Lower lobe of right lung (tissue), 2 donors: Measurements from ENCODE around the gene LIN37. TPM values are rescaled to one million over a fixed set of nuclear protein-coding genes. Genes with fewer than 3 reads are reported as not detected.

ENCODE experiments used
- ATAC-seq, 2 donors: fragments of 200-7000 bp; cut with Tn5 transposase; one replicate each; pipeline ENCODE4 v1.9.1; 2020 to 2022; ENCODE audit warnings: mild to moderate bottlenecking in 2 of 2, moderate library complexity in 2 of 2
- DNase-seq: peaks from one replicate; pipeline ENCODE4 v3.0.0-alpha.2; 2020
- H3K27ac ChIP-seq: fragments of 200-600 bp; one replicate; pipeline ENCODE4 v1.8.0; 2022
- H3K27me3 ChIP-seq: fragments of 200-600 bp; one replicate; pipeline ENCODE4 v1.8.0; 2022; ENCODE audit warnings: low read depth
- H3K36me3 ChIP-seq: fragments of 200-600 bp; one replicate; pipeline ENCODE4 v1.8.0; 2022; ENCODE audit warnings: mild to moderate bottlenecking
- H3K4me1 ChIP-seq: fragments of 200-600 bp; one replicate; pipeline ENCODE4 v1.8.0; 2022
- H3K4me3 ChIP-seq: fragments of 200-600 bp; one replicate; pipeline ENCODE4 v1.8.0; 2022; ENCODE audit warnings: mild to moderate bottlenecking
- H3K9me3 ChIP-seq: fragments of 200-600 bp; one replicate; pipeline ENCODE4 v1.8.0; 2022
- CTCF ChIP-seq: fragments of 200-600 bp; IDR thresholded peaks from one replicate; pipeline ENCODE4 v1.8.0; 2022; ENCODE audit warnings: antibody characterized with exemption, mild to moderate bottlenecking
- intact Hi-C: fragments of 100-400 bp; cut with DNase I; formaldehyde crosslinking; loops from one replicate; pipeline ENCODE4 v1.11.0; 2022
- total RNA-seq: library from RNA; stranded (reverse); fragmentation: NEBNext Ultra II Directional; extraction: Animal tissue kit (Norgen Biotek cat#: 25700); gene quantifications from one replicate; pipeline ENCODE4 v1.2.1, GENCODE V29; 2021
- donor health status: DM: no; HTN: yes; CAD: no; lungs with severe emphysema.

Gene LIN37
- total RNA-seq, 1 donor from 2014 or later: 7.2 TPM

GRCh38 chr19:35727053-35727955 lies 21.1 kb upstream of the LIN37 start:
- ATAC-seq: no peak
- DNase-seq: no peak
- intact Hi-C loops: no loop called here
- Histone ChIP-seq H3K27me3 (no peaks in the 10 kb centered on the region), H3K36me3 (peaks cover 100% of the 10 kb centered on the region), H3K9me3 (no peaks in the 10 kb centered on the region), H3K4me3 (no peak overlapping the region), H3K27ac (no peak overlapping the region), H3K4me1 (no peaks in the 10 kb centered on the region)
- TF ChIP-seq CTCF: no peak

- H3K4me1 ChIP-seq: no peaks in the 10 kb centered on the region
- no peaks in the 10 kb centered on the region for H3K27me3 ChIP-seq
- intact Hi-C loops: no loop called here
- no peak overlapping the region for H3K27ac ChIP-seq
- DNase-seq (no peak), ATAC-seq (no peak)
- no peak for TF ChIP-seq CTCF
- H3K36me3 ChIP-seq: peaks cover 100% of the 10 kb centered on the region
- H3K9me3 ChIP-seq: no peaks in the 10 kb centered on the region
- H3K4me3 ChIP-seq: no peak overlapping the region
Measured at GRCh38 chr19:35727956-35728706, 20.2 kb upstream of the LIN37 start.

- no peak for TF ChIP-seq CTCF
- intact Hi-C loops: no loop called here
- no peak overlapping the region for H3K27ac ChIP-seq
- DNase-seq (no peak), ATAC-seq (no peak)
- peaks cover 100% of the 10 kb centered on the region for H3K36me3 ChIP-seq
- no peaks in the 10 kb centered on the region for H3K27me3 ChIP-seq
- H3K9me3 ChIP-seq: no peaks in the 10 kb centered on the region
- no peaks in the 10 kb centered on the region for H3K4me1 ChIP-seq
- no peak overlapping the region for H3K4me3 ChIP-seq
Measured at GRCh38 chr19:35729021-35729420, 19.4 kb upstream of the LIN37 start.

- Histone ChIP-seq H3K27me3 (no peaks in the 10 kb centered on the region), H3K4me1 (no peaks in the 10 kb centered on the region), H3K4me3 (no peak overlapping the region), H3K9me3 (no peaks in the 10 kb centered on the region), H3K27ac (no peak overlapping the region), H3K36me3 (peaks cover 100% of the 10 kb centered on the region)
- DNase-seq: no peak
- intact Hi-C loops: no loop called here
- ATAC-seq: no peak
- no peak for TF ChIP-seq CTCF
Measured at GRCh38 chr19:35729763-35730162, 18.6 kb upstream of the LIN37 start.

- H3K27ac ChIP-seq: no peak overlapping the region
- H3K4me3 ChIP-seq: no peak overlapping the region
- no peak for TF ChIP-seq CTCF
- H3K9me3 ChIP-seq: no peaks in the 10 kb centered on the region
- intact Hi-C loops: no loop called here
- H3K27me3 ChIP-seq: no peaks in the 10 kb centered on the region
- H3K4me1 ChIP-seq: no peaks in the 10 kb centered on the region
- ATAC-seq: no peak
- DNase-seq: no peak
- H3K36me3 ChIP-seq: peaks cover 100% of the 10 kb centered on the region
Measured at GRCh38 chr19:35730326-35730725, 18.1 kb upstream of the LIN37 start.
